HG03575 (cell line): ENCODE measurements around the gene FOSB.

Experiments used
- ATAC-seq: cut with Tn5 transposase; IDR thresholded peaks from one replicate; pipeline ENCODE4 v1.9.1; 2021; ENCODE audit not compliant: unreplicated experiment, insufficient number of reproducible peaks, low FRiP score; ENCODE audit errors: extremely low read depth

The FOSB gene

GRCh38 chr19:45514376-45515051 is 46.7 kb downstream of the FOSB start:
- no peak for ATAC-seq

DNA sequence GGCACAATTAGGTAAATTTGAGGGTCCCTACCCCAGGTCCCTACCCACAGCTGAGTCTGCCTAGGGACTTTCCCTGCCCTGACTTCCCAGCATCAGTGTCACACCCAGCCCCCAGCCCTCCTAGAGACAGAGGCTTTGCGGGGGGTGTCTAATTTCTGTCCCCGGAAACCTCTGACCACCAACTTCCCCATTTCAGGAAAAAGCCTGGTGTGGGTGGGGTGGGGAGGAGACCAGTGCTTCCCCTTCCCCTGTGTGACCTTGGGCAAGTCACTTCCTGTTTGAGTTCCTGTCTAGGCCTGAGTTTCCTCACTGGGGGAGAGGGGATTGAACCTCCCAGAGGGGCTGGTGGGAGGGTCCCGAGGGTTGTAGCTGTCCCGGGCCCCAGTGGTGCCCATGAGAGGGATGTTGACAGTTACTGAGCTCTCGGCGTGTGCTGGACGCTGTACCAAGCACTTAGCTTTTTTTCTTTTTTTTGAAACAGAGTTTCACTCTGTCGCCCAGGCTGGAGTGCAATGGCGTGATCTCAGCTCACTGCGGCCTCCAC is 47.4 kb downstream of the FOSB start:
- no peak for ATAC-seq

- no peak for ATAC-seq
Measured at GRCh38 chr19:45515807-45516401, 48.1 kb downstream of the FOSB start.

DNA sequence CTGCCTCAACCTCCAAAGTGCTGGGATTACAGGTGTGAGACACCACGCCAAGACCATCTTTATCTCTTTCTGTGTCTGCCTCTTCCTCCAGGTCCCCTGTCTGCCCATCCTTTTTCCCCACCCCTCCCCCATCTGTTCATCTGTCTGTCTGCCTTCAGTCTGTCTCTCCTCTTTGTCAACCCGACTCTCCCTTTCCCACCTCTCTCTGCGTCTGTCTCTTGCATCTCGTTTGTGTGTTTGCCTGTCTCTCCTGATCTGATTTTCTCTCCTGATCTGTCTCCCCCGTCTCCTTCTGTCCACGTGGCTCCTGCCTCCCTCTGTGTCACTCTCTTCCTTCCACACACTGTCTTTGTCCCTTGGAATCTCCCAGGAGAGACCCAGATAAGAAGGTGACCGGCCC is 49.4 kb downstream of the FOSB start:
- ATAC-seq, result no peak

DNA sequence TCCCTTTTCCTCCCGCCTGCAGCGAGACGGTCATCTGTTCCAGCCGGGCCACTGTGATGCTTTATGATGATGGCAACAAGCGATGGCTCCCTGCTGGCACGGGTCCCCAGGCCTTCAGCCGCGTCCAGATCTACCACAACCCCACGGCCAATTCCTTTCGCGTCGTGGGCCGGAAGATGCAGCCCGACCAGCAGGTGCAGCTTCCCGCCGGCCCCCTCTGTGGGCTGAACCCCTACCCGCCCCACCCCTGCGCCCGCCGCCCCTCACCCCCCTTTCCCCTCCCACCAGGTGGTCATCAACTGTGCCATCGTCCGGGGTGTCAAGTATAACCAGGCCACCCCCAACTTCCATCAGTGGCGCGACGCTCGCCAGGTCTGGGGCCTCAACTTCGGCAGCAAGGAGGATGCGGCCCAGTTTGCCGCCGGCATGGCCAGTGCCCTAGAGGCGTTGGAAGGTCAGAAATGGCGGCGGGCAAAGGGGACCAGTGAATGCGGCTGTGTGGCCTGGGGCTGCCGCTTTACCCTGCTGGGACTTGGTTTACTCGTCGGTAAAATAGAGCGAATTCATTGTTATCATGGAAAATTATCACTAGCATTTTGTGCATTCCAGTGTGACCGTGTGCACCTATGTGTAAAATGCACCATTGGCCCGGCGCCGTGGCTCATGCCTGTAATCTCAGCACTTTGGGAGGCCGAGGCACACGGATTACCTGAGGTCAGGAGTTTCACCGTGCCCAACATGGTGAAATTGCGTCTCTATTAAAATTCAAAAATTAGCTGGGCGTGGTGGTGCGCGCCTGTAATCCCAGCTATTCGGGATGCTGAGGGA is 50.1 kb downstream of the FOSB start:
- no peak for ATAC-seq

DNA sequence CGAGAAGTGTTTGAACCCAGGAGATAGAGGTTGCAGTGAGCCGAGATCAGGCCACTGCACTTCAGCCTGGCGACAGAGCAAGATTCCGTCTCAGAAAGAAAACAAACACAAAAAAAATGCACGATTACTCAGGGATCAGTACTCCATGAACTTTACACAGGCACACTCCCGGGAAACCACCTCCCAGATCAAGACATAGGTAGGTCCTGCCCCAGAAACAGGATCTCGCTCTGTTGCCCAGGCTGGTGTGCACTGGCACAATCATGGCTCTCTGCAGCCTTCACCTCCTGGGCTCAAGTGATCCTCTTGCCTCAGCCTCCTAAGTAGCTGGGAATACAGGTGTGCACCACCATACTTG is 50.7 kb downstream of the FOSB start:
- no peak for ATAC-seq

- ATAC-seq, result no peak
Measured at GRCh38 chr19:45522010-45522941, 54.5 kb downstream of the FOSB start.

DNA sequence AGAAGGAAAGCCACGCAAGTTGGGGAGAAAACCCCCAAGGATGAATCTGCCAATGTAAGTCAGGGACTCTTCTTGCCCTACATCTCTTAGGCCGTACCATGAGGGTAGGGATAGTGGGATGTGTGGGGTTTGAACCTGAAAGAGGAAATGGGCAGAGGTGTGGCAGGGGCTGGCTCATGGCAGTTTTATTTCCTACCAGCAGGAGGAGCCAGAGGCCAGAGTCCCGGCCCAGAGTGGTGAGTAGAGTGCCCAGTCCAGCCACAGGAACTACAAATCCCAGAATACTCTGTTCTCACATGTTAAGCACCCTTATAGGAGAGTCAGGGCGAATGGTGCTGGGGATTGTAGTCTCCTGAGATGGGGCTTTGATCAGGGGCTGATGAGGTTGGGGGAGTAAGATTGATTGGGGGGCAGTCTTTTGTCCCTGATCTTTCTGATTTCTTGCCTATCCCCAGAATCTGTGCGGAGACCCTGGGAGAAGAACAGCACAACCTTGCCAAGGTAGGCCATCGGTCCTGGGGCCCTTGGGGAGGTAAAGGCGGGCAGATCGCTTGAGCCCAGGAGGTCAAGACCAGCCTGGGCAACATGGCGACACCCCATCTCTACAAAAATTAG is 56.0 kb downstream of the FOSB start:
- ATAC-seq, result no peak

DNA sequence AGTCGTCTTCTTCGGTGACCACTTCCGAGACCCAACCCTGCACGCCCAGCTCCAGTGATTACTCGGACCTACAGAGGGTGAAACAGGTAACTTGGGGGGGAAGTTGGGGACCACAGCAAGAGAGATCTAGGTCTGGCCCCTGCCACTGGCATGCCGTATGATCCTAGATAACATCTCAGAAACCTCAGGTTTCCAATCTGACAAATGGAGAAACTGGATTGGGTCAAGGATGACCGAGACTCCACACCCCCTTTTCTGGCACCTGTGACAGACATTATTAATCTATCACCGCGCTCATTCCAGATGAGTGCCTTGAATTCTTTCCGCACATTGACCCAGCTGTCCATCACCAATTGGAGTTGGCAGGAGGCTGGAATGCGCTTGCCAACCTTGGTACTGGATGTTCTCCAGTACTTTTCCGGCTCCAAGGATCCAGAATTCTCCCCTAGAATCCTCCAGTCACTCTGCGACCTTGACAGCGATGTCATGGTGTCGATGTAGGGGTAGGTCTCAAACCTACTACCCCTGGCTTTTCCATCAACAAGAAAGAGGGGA is 56.9 kb downstream of the FOSB start:
- no peak for ATAC-seq
